Epidermal melanocyte (primary cell): Measurements from ENCODE around the gene RBM39.
A peak's percentile ranks its signal among the peaks of the same experiment; 100 is the strongest.
"Not testable (repeated sequence)": the region's sequence is repeated elsewhere in the genome, so short reads cannot be mapped to it uniquely, and the experiment has no call there.

Experiments
- DNase-seq: peaks from one replicate; pipeline ENCODE4 v3.0.0; 2011; ENCODE audit warnings: low spot score; ENCODE audit not compliant: insufficient read length

Gene RBM39

DNA sequence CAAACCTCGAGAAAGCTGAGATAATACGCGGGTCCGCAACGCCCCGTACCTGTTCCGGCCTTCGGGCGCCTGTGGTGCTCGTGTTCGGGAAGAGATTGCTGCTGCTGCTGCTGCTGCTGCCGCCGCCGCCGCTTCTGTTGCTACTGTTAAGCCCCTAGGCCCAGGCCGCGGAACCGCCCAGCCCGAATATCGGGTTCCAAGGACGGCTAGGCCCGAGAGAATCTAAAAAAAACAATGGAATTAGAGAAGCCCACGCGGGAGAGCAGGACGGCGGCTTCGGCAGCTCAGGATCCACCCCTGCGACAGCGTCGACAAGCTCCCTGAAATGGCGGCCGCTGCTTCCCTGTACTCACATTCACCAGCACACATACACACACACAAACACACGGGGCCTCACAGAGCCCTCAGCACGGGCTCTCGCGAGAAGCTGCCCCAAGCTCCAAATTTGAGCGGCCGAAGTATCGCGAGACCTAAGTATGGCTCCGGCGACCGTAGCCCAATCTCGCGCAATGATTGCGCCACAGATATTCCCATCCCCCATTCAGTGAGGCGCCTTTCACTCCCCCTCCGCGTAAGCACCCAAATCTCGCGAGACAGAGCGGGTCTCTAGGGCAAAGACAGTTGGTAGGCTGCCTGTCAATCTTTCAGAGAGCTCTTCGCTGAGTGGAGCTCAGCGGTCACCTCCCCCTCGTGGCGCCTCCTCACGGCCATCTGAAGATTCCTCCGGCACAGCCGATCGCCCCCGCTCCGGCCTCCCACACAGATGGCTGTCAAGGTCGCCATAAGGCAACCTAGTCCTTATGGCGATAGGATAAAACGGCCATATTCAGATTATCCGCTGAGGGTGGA lies at the start of gene RBM39:
RBM39 (minus strand) TSS at position 369 of the 849 bp plus-strand sequence. CDS start 1,386 bp downstream, outside the sequence.
- peak; percentile 90 for DNase-seq

- no peak for DNase-seq
Measured at GRCh38 chr20:35791821-35792220, 49.8 kb upstream of the RBM39 start.

DNA sequence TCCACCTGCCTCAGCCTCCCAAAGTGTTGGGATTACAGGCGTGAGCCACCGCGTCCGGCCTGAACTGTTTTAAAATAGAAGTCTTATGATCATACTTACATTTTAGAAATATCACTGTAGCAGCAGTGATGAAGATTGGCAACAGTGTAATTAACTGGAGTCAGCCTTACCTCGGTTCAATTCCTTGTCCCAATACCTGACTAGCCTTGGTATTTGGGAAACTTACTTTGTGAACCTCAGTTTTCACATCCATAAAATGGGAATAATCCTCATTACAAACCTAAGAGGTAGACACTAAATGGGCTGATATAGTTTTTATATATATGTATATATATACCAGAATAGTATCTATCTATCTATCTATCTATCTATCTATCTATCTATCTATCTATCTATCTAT lies 49.0 kb upstream of the RBM39 start:
- DNase-seq = no peak

DNA sequence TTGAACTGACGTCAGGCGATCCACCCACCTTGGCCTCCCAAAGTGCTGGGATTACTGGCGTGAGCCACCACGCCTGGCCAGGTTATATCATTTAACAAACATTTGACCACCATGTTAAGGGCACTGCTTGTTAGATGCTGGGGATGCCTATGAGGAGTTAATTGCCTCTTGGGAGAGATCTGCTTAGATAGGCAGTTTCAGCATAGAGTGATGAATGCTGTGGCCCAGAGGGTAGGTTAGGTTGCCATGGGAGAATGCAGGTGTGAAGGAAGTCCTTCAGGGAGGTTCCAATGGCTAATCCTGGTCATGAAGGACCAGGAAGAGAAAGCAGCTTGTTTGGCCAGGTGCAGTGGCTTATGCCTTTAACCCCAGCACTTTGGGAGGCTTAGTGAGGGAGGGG lies 46.7 kb upstream of the RBM39 start:
- DNase-seq = no peak

GRCh38 chr20:35785541-35785940 lies 43.5 kb upstream of the RBM39 start:
- not testable (repeated sequence) for DNase-seq

DNA sequence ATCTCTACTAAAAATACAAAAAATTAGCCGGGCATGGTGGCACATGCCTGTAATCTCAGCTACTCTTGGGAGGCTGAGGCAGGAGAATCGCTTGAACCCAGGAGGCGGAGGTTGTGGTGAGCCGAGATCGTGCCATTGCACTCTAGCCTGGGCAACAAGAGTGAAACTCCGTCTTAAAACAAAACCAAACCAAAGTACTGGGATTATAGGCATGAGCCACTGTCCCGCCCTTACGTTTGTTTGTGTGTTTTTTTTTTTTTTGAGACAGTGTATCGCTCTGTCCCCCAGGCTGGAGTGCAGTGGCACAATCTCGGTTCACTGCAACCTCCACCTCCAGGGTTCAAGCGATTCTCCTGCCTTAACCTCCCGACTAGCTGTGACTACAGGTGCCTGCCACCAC lies 41.8 kb upstream of the RBM39 start:
- DNase-seq = not testable (repeated sequence)

- DNase-seq = no peak
Measured at GRCh38 chr20:35776513-35777101, 34.5 kb upstream of the RBM39 start.

DNA sequence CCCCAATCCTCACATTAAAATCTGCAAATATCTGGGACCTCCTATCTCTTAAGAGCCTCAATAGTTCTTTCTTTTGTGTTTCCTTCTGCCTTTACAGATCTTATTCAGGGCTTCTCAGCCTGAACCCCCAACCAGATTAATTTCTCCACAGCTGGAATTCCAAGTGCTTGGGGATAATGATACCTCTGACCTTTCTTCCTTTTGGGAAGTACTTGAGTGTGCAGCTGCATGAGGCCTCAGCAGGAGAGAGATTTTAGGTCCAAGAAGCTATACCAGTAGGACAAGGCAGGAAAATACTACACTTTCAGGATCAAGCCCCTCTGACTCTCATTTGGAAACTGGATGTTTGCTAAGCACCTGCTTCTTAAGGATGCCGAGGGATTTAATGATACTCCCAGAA lies 32.3 kb upstream of the RBM39 start:
- DNase-seq = no peak

- no peak for DNase-seq
Measured at GRCh38 chr20:35773154-35773751, 31.2 kb upstream of the RBM39 start.

- no peak for DNase-seq
Measured at GRCh38 chr20:35772563-35773058, 30.6 kb upstream of the RBM39 start.

DNA sequence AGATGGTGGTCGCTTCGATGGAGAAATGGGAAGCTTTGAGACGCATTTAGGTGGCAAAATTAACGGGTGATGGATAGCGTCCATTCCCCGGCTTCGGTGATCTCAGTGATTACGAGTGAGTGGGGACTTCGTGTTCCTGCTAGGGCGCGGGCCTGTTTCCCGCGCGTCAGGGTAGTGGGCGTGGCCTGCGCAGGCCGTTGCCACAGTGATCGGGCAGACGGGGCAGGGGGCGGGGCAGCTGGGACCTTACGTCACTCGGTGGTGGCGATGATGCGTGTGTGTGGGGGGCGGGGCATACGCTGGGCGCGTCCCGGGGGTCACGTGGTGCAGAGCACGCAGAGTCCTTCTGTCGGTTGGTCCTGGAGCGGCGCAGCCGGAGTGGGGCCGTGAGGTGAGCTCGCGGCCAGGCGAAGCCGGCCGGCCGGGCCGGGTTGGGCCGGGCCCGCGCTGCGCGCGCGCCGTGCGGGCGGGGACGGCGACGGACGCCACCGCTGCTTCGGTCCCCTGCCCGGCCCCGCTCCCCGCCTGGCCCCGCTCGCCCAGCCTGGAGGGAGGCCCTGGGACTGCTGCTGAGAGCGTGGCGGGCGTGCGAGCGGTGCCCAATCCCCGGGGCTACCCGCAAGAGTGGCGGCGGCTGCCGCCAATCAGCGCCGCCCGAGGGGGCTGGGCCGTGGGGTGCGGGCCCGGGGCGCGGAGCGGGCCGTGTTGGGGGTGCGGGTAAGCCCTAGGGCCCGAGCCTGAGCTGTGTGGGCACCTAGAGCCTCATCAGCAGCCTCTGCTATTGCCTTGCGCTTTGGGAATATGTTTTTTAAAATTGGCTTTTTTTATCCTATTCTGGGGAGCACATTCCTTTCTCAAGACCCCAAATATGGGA lies 29.9 kb upstream of the RBM39 start, which contains the start of gene PHF20:
PHF20 (plus strand) TSS at position 327 of the 874 bp plus-strand sequence. CDS start 29,508 bp downstream, outside the sequence.
- peak; percentile 91 for DNase-seq

- DNase-seq = no peak
Measured at GRCh38 chr20:35771367-35771688, 29.3 kb upstream of the RBM39 start.

- peak; percentile 93 for DNase-seq
Measured at GRCh38 chr20:35768731-35769664, 26.9 kb upstream of the RBM39 start.

- DNase-seq = no peak
Measured at GRCh38 chr20:35767683-35768481, 25.8 kb upstream of the RBM39 start.

DNA sequence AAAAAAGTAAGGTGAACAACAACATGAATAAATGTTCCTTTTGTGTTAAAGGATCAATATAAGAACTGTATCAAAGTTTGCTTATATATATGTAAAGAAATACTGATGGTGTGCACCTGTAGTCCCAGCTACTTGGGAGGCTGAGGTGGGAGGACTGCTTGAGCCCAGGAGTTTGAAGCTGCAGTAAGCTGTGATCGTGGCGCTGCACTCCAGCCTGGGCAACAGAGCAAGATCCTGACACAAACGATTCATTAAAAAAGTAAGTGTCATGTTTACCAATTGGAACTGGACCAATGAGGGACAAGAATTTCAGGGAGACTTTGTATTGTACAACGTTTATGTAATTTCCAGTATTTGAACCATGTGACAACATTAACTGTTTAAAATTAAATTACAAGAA lies 24.8 kb upstream of the RBM39 start:
- DNase-seq = no peak

DNA sequence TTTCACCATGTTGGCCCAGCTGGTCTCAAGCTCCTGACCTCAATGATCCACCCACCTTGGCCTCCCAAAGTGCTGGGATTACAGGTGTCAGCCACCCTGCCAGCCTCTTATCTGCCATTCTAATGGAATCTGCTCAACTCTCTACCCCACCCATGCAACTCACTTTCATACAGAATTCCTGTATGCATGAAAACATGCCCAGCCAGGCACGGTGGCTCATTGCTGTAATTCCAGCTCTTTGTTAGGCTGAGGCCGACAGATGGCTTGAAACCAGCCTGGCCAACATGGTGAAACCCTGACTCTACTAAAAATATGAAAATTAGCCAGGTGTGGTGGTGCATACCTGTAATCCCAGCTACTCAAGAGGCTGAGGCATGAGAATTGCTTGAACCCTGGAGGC lies 22.9 kb upstream of the RBM39 start:
- not testable (repeated sequence) for DNase-seq

- no peak for DNase-seq
Measured at GRCh38 chr20:35762461-35762860, 20.4 kb upstream of the RBM39 start.

GRCh38 chr20:35761548-35761947 lies 19.5 kb upstream of the RBM39 start:
- not testable (repeated sequence) for DNase-seq

DNA sequence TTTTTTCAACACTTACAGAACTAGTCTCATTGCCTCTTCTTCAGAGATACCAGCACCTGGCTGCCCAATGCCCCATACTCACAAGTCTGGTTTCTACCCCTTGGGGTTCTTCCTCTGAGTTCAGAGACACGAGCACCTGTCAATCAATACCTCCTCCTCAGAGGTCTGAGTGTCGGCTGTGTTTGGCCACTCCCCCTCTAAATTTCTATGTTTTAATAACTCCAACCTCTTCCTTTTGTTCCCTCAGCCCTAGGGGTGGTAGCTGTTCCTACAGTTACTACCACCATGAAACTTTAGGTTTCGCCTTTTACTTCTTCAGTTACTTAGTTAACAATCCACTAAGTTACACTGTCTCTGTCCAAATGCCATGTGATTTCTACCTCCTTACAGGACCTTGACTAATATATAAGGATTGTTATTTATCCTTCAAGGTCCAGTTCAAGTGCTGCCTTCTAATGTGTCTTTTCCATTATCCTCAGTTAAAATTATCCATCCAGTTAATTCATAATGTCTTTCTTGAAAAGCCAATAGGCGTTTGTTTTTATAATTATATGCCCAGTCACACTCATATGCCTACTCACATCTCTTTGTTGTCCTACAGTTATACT lies 15.1 kb upstream of the RBM39 start:
- no peak for DNase-seq
